IMR-90 (cell line): ENCODE results near the gene COA4. TPM values are rescaled to one million over a fixed set of nuclear protein-coding genes. Genes with fewer than 3 reads are reported as not detected.

Experiments used
- ATAC-seq: fragments of 200-7000 bp; cut with Tn5 transposase; 2 replicates; pipeline ENCODE4 v1.9.1; 2020; ENCODE audit warnings: low read depth, mild to moderate bottlenecking, moderate library complexity
- BruUV-seq: library from RNA; stranded (reverse); fragments of 400-500 nt; replicated peaks from 2 replicates; lab custom pipeline; 2021; lab: Mats Ljungman, UMichigan
- CTCF ChIA-PET: fragments of 300-600 bp; formaldehyde crosslinking; extraction: SDS; loops from one replicate; lab custom pipeline; 2021; ENCODE audit warnings: antibody characterized with exemption; lab: Yijun Ruan, JAX
- POLR2A ChIA-PET: fragments of 300-600 bp; sonication (Branson Sonifier 250); formaldehyde crosslinking; loops from one replicate; lab custom pipeline; 2022; ENCODE audit warnings: antibody characterized with exemption; ENCODE audit not compliant: unreplicated experiment; lab: Charles Lee
- DNase-seq: peaks from one replicate; pipeline ENCODE4 v3.0.0; 2013
- H2AFZ ChIP-seq: replicated peaks from 2 replicates; pipeline ENCODE3; 2013; ENCODE audit warnings: low read length, mild to moderate bottlenecking; ENCODE audit not compliant: poor library complexity
- H2AK5ac ChIP-seq: 2 replicates; pipeline ENCODE4 v1.6.1; 2013; ENCODE audit warnings: low read depth, low read length, inconsistent platforms
- H2AK9ac ChIP-seq: replicated peaks from 2 replicates; pipeline ENCODE3; 2013; ENCODE audit warnings: mild to moderate bottlenecking, low read depth, low read length, moderate library complexity; ENCODE audit not compliant: poor library complexity
- H2BK120ac ChIP-seq: 2 replicates; pipeline ENCODE4 v1.6.1; 2013; ENCODE audit warnings: low read depth, low read length, inconsistent platforms
- H2BK15ac ChIP-seq: 3 replicates; pipeline ENCODE4 v1.6.1; 2013; ENCODE audit warnings: low read depth, low read length, inconsistent platforms
- H2BK20ac ChIP-seq: 2 replicates; pipeline ENCODE4 v1.6.1; 2013; ENCODE audit warnings: low read depth, mild to moderate bottlenecking, inconsistent platforms, low read length, moderate library complexity
- H2BK5ac ChIP-seq: 2 replicates; pipeline ENCODE4 v1.6.1; 2013; ENCODE audit warnings: mild to moderate bottlenecking, low read depth, low read length, inconsistent platforms; ENCODE audit not compliant: poor library complexity, severe bottlenecking
- H3K14ac ChIP-seq: replicated peaks from 2 replicates; pipeline ENCODE4 v1.6.1; 2013; ENCODE audit warnings: low read depth, low read length, inconsistent platforms
- H3K18ac ChIP-seq: 2 replicates; pipeline ENCODE4 v1.6.1; 2013; ENCODE audit warnings: low read depth, low read length, control low read depth
- H3K23ac ChIP-seq: 2 replicates; pipeline ENCODE4 v1.6.1; 2013; ENCODE audit warnings: low read depth, low read length, inconsistent platforms
- H3K27ac ChIP-seq: 2 replicates; pipeline ENCODE4 v1.5.1; 2013; ENCODE audit warnings: mild to moderate bottlenecking, control low read depth, low read length; ENCODE audit not compliant: insufficient read depth
- H3K27me3 ChIP-seq: 2 replicates; pipeline ENCODE4 v1.6.1; 2013; ENCODE audit warnings: low read length; ENCODE audit not compliant: control insufficient read depth, insufficient read depth
- H3K36me3 ChIP-seq: 2 replicates; pipeline ENCODE4 v1.6.1; 2013; ENCODE audit warnings: low read length, mixed read lengths; ENCODE audit not compliant: control insufficient read depth, insufficient read depth
- H3K4ac ChIP-seq: 2 replicates; pipeline ENCODE4 v1.6.1; 2013; ENCODE audit warnings: low read depth, low read length, inconsistent platforms
- H3K4me1 ChIP-seq: 2 replicates; pipeline ENCODE4 v1.6.1; 2013; ENCODE audit warnings: low read length, mixed read lengths; ENCODE audit not compliant: control insufficient read depth, insufficient read depth
- H3K4me2 ChIP-seq: 2 replicates; pipeline ENCODE4 v1.6.1; 2013; ENCODE audit warnings: low read depth, mild to moderate bottlenecking, control low read depth, low read length, moderate library complexity
- H3K4me3 ChIP-seq: 2 replicates; pipeline ENCODE4 v1.5.1; 2013; ENCODE audit warnings: low read depth, mild to moderate bottlenecking, control low read depth, low read length, moderate library complexity; ENCODE audit not compliant: insufficient read depth
- H3K56ac ChIP-seq: 2 replicates; pipeline ENCODE4 v1.6.1; 2013; ENCODE audit warnings: low read length, inconsistent platforms; ENCODE audit not compliant: insufficient read depth; ENCODE audit errors: extremely low read depth
- H3K79me1 ChIP-seq, 2 experiments: 2 replicates each; pipeline ENCODE4 v1.6.1; 2013; ENCODE audit warnings: low read length in 2 of 2, inconsistent platforms in 1 of 2, low read depth in 1 of 2
- H3K9ac ChIP-seq: 2 replicates; pipeline ENCODE4 v1.6.1; 2013; ENCODE audit warnings: low read depth, low read length, control low read depth
- H3K9me1 ChIP-seq: 2 replicates; pipeline ENCODE4 v1.6.1; 2013; ENCODE audit warnings: low read length, inconsistent platforms; ENCODE audit not compliant: insufficient read depth
- H3K9me3 ChIP-seq: 2 replicates; pipeline ENCODE4 v1.6.1; 2013; ENCODE audit warnings: low read length; ENCODE audit not compliant: control insufficient read depth, insufficient read depth
- H4K20me1 ChIP-seq: 2 replicates; pipeline ENCODE4 v1.6.1; 2013; ENCODE audit warnings: low read length, inconsistent platforms; ENCODE audit not compliant: insufficient read depth
- H4K5ac ChIP-seq: 2 replicates; pipeline ENCODE4 v1.6.1; 2013; ENCODE audit warnings: mild to moderate bottlenecking, low read depth, low read length, control low read depth
- H4K8ac ChIP-seq, 2 experiments: 2 replicates each; pipeline ENCODE4 v1.6.1; 2013; ENCODE audit warnings: low read depth in 2 of 2, low read length in 2 of 2, control low read depth in 1 of 2, inconsistent platforms in 1 of 2
- H4K91ac ChIP-seq: 2 replicates; pipeline ENCODE4 v1.6.1; 2013; ENCODE audit warnings: low read depth, low read length, inconsistent platforms; ENCODE audit not compliant: insufficient read depth
- BHLHE40 ChIP-seq: fragments of 150-350 bp; IDR thresholded peaks from 2 replicates; pipeline ENCODE4 v1.6.1; 2016; ENCODE audit warnings: mild to moderate bottlenecking, low read depth, low read length
- CEBPB ChIP-seq: IDR thresholded peaks from 2 replicates; pipeline ENCODE4 v1.6.1; 2012; ENCODE audit warnings: low read depth, low read length, improper control_type of control experiment
- MAFK ChIP-seq: IDR thresholded peaks from 2 replicates; pipeline ENCODE4 v1.6.1; 2012; ENCODE audit warnings: low read depth, low read length, improper control_type of control experiment
- MXI1 ChIP-seq: IDR thresholded peaks from 2 replicates; pipeline ENCODE4 v1.6.1; 2012; ENCODE audit warnings: low read depth, mild to moderate bottlenecking, low read length, moderate library complexity, borderline replicate concordance
- POLR2A ChIP-seq: IDR thresholded peaks from 2 replicates; pipeline ENCODE4 v1.6.1; 2012; ENCODE audit warnings: mild to moderate bottlenecking, low read depth, low read length
- RCOR1 ChIP-seq: IDR thresholded peaks from 2 replicates; pipeline ENCODE4 v1.6.1; 2012; ENCODE audit warnings: mild to moderate bottlenecking, low read length, improper control_type of control experiment; ENCODE audit not compliant: insufficient replicate concordance
- WGBS, 2 experiments: methylation state at CpG; one replicate each; pipeline versions ENCODE4 v1.1.5 to v1.1.7; 2013; ENCODE audit warnings: missing lambda C conversion rate in 2 of 2; ENCODE audit not compliant: insufficient read length in 1 of 2; ENCODE audit errors: extremely low coverage in 2 of 2; 5-methylcytosine and 5-hydroxymethylcytosine counted together
- dilution Hi-C: fragments of 300-500 bp; cut with HindIII; formaldehyde crosslinking; loops from one replicate; pipeline ENCODE4 v1.14.3; 2018; ENCODE audit warnings: low sequenced_read_pairs; ENCODE audit not compliant: unreplicated experiment
- in situ Hi-C: fragments of 300-500 bp; cut with MboI; formaldehyde crosslinking; loops from 3 replicates; pipeline ENCODE4 v1.14.3; 2019; ENCODE audit warnings: low sequenced_read_pairs, inconsistent platforms, mixed read lengths
- intact Hi-C: fragments of 100-400 bp; cut with micrococcal nuclease; formaldehyde crosslinking; loops from 2 replicates; pipeline ENCODE4 v1.10.0; 2022
- polyA plus RNA-seq, 3 experiments: library from polyadenylated mRNA; depleted of rRNA; stranded (reverse); fragments of >200 nt; gene quantifications; 2 replicates each; pipeline ENCODE4 v1.2.3, GENCODE V29; 2012; ENCODE audit warnings: low replicate concordance in 1 of 3
- total RNA-seq: library from RNA; depleted of rRNA; stranded (reverse); fragments of >200 nt; gene quantifications from 2 replicates; pipeline ENCODE4 v1.2.3, GENCODE V29; 2012

The COA4 gene
- total and polyA plus RNA-seq, 2 of the 4 experiments (the other 2 are of a cell fraction): 78.0 to 97.4 TPM

- TF ChIP-seq RCOR1 (no peak), CEBPB (no peak), MXI1 (peak; percentile 87), BHLHE40 (peak; percentile 93), MAFK (no peak)
Observed at GRCh38 chr11:73876424-73877310, at the start of gene COA4, which contains the start of gene PAAF1 (continued).

- WGBS, 2 experiments: 100% methylated on average over 2 of the region's 4 CpGs; no CpG with 5 or more reads in 1 of the 2 experiments
- no peak overlapping the region for H2BK120ac ChIP-seq
- H3K9me1 ChIP-seq: no peaks in the 10 kb centered on the region
- DNase-seq (no peak), ATAC-seq (no peak)
- H3K23ac ChIP-seq: no peak overlapping the region
- H3K36me3 ChIP-seq: peaks cover 32% of the 10 kb centered on the region
- H3K27ac ChIP-seq: no peak overlapping the region
- no peak overlapping the region for H2AK5ac ChIP-seq
- ChIA-PET CTCF (interaction anchor here (0.7 kb wide), 1 partner anchor 10 kb away, joined by 9 read pairs; no protein-coding TSS in a partner anchor), POLR2A (no interaction called here)
- intact Hi-C loops (no loop called here), in situ Hi-C loops (no loop called here), dilution Hi-C loops (no loop called here)
- H3K9ac ChIP-seq: no peak overlapping the region
- no peak overlapping the region for H4K5ac ChIP-seq
- no peak overlapping the region for H2BK20ac ChIP-seq
- H3K18ac ChIP-seq: no peak overlapping the region
- H2AK9ac ChIP-seq: no peak overlapping the region
- H4K91ac ChIP-seq: no peak overlapping the region
- H4K8ac ChIP-seq: no peak overlapping the region
- no peak overlapping the region for H3K4me3 ChIP-seq
- H2AFZ ChIP-seq: no peak overlapping the region
- H2BK5ac ChIP-seq: no peak overlapping the region
- H2BK15ac ChIP-seq: no peak overlapping the region
- no peak overlapping the region for H3K4ac ChIP-seq
- TF ChIP-seq MAFK (peak; percentile 14; the same call in 1 of the 2 replicates), POLR2A (no peak)
- H3K4me2 ChIP-seq: no peak overlapping the region
- BruUV-seq: no TSS peak
- H3K27me3 ChIP-seq: no peaks in the 10 kb centered on the region
- no peaks in the 10 kb centered on the region for H3K4me1 ChIP-seq
- no peaks in the 10 kb centered on the region for H4K20me1 ChIP-seq
- no peaks in the 10 kb centered on the region for H3K9me3 ChIP-seq
- no peak overlapping the region for H3K14ac ChIP-seq
- H3K56ac ChIP-seq: no peak overlapping the region
- 0 out of 4 replicates have a peak, but pooled peaks cover 0 to 2% of the 10 kb centered on the region in 2 experiments for H3K79me1 ChIP-seq
Observed at GRCh38 chr11:73921180-73921579, 44.5 kb upstream of the COA4 start.
